ENCODE results near the gene TAS2R8.
"Not testable (repeated sequence)": the region's sequence is repeated elsewhere in the genome, so short reads cannot be mapped to it uniquely, and the experiment has no call there.

The TAS2R8 gene

DNA sequence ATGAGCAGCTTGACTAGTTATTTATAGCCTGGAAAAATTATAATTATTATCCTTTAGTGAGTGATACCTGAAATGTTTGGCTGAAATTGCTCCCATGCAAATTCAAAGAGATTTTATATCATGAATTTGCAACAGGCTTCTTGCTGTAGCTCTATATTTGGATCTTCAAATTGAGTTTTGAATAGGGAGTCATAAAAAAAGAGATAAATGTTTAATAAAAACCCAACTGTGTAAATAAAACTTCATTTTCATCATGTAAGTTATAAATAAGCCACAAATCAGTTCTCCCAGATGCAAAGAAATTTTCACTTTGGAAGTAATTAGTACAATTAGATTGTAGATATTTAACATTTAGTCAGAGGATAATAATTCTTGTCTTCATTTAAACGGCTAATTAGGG is at the start of gene TAS2R8:
TAS2R8 (minus strand) TSS at position 101 of the 400 bp plus-strand sequence. CDS start 306 bp downstream, outside the sequence.
- no peak for DNase-seq

- no peak for DNase-seq
These were observed 48.7 kb upstream of the TAS2R8 start for GRCh38 chr12:10855807-10856206.

DNA sequence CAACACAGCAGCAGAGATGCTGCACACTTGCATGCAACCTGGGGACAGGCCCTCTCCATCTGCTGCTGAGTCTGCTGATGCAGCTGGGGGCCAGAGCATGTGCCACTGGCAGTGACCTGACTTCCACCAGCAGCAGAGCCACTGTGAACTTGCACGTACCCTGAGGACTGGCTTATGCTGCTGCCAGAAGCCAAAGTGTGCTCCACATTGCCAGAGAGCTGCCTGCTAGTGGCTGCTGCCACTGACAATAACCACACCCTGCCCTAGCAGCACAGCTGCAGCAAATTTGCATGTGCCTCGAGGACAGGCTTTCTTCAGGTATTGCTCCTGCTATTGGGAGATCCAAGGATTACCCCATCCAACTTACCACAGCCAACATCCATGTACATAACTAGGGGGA is 46.7 kb upstream of the TAS2R8 start:
- no peak for DNase-seq

DNA sequence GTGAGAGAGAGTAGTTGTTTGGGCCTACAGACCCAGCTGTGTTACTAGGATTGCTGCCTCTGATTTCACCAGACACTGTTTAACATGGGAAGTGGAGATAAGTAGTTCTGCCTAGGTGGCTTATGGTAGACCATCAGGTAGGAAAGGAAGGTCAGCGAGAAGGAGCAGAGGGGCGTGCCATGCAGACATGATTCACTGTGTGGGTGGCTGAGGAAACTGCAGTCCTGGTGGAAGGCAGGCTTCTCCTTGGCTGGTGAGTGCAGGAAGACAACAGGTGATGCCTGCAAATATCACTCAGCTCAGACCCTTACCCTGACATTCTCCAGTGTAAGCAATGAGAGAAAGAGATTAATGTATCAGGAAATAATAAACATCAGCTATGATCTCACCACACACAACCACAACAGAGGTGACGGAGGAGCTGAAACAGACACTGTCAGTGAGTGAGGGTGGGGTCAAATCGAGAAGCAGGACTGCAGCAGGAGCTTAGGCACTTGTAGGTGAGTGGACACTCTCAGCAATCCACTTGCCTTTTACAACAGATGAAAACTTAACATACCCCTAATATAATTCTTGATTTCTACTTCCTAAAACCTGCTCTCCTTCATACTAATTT is 44.3 kb upstream of the TAS2R8 start:
- DNase-seq: no peak

DNA sequence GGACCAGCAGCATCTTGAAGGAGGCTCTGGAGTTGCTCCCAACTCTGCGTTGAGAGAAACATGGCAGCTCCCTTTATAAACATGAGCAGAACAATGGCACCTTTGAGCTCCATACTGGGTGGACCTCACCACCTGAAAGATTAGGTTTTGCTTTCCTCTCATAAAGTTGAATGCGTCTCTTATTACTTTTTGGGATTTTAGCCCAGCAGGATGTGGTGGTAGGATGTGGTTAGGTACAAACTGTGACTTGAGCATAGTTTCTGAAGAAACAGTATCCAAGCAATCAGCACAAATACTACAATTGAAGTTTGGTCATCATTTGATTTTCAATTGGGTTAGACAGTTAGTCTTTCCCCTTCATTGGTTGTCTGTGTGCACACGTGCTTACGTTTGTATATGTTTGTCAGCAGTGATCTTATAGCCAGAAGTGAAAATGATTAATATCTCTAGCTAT is 42.4 kb upstream of the TAS2R8 start, which contains the start of gene PRR4:
PRR4 (minus strand) TSS at position 51 of the 454 bp plus-strand sequence; CDS start at position 13, 38 bp downstream.
- DNase-seq: no peak

GRCh38 chr12:10847744-10848143 is 40.7 kb upstream of the TAS2R8 start:
- DNase-seq: no peak

GRCh38 chr12:10842862-10843261 is 35.8 kb upstream of the TAS2R8 start:
- no peak for DNase-seq

- DNase-seq: no peak
These were observed 31.4 kb upstream of the TAS2R8 start for GRCh38 chr12:10838461-10838860.

- DNase-seq: no peak
These were observed 22.9 kb upstream of the TAS2R8 start for GRCh38 chr12:10829994-10830393.

DNA sequence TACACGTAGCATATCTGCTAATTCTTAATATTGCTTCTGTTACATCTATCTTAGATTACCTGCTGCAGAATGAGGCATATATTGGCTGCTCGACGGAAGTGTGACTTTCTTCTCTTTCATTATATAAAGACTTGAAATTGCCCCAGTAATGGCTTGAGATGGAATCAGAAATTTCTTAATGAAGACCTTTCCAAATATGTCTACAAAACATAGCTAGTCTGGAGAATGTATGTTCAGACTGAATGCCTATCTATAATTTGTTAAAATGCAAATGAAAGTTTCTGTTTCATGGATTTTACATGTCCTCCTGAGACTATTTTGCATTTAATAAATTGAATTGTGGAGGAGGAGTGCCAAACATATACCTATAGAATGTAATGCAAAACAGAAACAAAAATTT is 19.2 kb upstream of the TAS2R8 start, which contains the start of gene TAS2R10:
TAS2R10 (minus strand) TSS at position 101 of the 400 bp plus-strand sequence; CDS start at position 12, 89 bp downstream.
- DNase-seq: no peak

DNA sequence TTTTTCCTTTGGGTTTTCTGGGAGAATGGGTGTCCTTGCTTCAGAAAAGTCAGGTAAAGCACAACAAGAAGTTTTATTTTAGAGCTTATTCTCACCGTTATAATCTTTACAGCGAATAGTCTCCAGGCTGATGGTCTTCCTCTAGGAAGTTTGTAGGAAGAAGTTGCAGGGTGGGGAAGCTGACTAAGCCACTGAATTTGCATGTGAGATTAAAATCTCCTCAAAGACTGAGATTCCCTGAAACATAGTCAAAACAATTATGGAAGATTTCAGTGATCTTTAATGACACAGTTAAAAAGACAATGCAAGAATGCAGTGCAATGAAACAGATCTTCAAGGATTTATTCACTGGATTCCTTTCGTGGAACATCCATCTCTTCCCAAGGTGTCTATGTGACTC is 17.9 kb upstream of the TAS2R8 start:
- no peak for DNase-seq

DNA sequence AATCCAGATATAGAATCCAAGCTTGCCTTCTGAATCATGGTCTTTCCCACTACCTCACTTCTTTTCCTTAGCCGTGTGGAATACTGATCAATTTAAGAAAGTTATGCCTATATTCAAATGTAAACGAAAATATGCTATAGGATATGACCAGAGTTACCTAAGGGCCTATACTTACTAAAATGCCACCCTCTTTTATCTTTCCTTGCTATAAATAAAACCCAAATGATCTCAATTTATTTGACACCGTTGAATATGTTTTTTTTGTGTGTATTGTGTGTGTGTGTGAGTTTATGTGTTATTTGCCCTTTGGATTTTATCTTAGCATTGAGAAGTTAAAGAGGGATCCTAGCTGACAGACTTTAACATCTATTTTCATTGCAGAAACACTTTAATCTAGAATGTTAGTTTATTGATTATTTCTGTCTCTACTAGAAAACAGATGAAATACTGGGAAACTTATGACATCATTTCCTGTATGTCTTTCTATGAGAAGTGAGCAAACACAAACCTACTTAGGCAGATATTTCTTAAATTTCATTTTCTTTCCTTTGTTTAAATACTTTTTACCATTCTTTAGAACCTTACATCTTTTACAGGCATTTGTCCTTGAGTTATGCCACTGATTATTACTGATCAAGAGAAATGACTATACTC is 4.9 kb upstream of the TAS2R8 start:
- no peak for DNase-seq

DNA sequence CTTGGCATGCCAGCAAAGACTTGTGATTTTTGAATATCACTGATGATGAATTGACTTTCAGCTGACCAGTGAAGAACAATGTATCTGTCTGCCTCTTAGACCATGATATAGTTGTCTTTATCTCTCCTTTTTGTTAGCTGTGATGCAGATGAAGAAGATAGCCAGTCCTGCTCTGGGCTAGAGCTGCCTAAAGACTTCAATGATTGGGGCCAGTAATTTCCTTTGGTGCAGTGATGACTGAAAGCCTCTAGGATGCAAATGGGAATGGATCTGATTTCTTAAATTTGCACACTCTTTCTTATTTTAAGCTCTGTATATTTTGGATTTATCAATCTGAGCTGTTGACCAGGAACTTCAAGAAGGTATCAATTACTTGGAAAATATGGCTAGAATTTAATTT is 3.0 kb upstream of the TAS2R8 start, which contains the start of gene TAS2R9:
TAS2R9 (minus strand) TSS at position 101 of the 400 bp plus-strand sequence; CDS start at position 8, 93 bp downstream.
- DNase-seq: no peak

GRCh38 chr12:10802587-10802986 is 4.5 kb downstream of the TAS2R8 start, which contains the start of gene TAS2R7:
TSS of gene TAS2R7 (minus strand) at chr12:10802627. CDS start at chr12:10802570, 57 bp downstream.
- no peak for DNase-seq

DNA sequence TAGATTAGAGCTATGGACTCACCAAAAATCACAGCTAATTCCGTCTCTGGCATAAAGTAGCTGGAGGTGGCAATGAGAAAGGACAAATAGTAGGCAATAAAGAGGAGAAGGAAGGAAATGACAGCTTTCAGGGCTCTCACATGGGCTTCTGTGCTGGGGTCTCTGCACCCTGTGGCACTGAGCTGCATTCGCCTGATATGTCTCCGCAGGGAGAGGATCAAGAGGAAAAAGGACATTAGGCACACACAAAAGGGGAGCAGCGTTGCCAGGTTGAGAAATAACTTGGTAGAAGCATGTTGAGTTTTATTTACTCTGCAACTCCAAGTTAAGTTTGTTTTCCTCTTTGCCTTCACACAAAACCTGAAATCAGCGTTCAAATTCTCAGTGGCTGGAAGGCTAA is 5.3 kb downstream of the TAS2R8 start:
- no peak for DNase-seq

- DNase-seq: no peak
These were observed 12.9 kb downstream of the TAS2R8 start for GRCh38 chr12:10794222-10794621.

DNA sequence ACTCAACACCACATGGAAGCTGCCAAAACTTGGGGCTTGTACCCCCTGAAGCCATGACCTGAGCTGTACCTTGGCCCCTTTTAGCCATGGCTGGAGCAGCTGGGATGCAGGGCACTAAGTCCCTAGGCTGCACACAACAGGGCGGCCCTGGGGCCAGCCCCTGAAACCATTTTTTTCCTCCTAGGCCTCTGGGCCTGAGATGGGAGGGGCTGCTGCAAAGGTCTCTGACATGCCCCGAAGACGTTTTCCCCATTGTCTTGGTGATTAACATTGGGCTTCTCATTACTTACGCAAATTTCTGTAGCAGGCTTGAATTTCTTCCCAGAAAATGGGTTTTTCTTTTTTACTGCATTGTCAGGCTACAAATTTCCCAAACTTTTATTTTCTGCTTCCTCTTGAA is 15.3 kb downstream of the TAS2R8 start:
- not testable (repeated sequence) for DNase-seq

- no peak for DNase-seq
These were observed 23.8 kb downstream of the TAS2R8 start for GRCh38 chr12:10783252-10783651.

GRCh38 chr12:10779103-10779502 is 28.0 kb downstream of the TAS2R8 start:
- DNase-seq: no peak

DNA sequence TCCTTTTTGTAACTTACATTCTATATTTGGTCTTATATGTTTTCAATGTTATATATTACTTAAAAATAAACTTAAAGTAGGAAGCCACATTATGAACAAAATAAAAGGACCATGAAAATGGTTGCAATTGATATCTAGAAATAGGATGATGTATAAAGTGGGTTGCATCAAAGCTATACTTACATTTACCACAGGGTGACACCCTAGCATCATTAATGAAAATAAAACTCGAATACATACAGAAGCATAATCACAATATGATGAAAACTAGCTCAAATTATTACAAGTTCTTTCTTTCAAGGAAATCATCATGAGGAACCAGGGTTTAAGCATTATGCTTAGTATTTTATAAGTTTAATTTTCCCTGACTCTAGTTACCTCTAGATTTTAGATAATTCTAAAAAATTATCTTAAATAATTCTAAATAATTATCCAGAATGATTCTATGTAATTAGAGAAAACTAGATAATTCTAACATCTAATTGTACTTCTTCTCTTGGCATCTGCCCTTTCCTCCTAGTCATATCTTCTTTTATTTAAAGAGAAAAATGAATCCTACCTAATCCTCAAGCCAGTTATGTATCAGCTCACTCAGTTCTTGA is 35.9 kb downstream of the TAS2R8 start:
- peak in 1 of 2 donors; percentile 32 for DNase-seq

DNA sequence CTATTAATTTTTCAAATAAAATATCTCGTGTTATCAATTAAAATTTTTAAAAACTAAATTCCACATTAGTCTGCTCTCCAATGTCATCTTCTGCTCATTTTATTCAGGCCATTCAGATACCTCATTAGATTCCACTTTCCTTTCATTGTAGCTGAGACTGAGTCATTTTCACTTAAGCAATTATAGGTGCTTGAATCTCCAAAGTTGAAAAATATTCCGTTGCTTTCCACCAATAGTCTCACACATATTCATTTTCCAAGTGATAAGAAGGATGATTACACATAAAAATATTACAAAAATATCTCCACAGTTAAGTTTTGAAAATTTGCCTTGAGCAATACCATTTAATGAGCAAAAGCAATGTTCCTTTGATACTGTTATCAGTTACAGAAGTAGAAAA is 47.4 kb downstream of the TAS2R8 start:
- no peak for DNase-seq

DNA sequence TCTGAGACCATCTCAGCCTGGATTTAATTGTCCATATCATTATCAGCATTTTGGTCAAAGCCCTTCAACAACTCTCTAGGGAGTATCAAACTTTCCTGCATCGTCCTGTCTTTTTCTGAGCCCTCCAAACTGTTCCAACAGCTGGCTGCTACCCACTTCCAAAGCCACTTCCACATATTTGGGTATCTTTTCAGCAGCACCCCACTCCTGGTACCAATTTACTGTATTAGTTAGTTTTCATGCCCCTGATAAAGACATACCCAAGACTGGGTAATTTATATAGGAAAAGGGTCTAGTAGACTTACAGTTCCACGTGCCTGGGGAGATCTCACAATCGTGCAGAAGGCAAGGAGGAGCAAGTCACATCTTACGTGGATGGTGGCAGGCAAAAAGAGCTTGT is 50.9 kb downstream of the TAS2R8 start:
- DNase-seq: no peak

Data from bone marrow (tissue), 2 donors.